GM12878 (cell line): ENCODE data around the gene LIN52. TPM values are rescaled to one million over a fixed set of nuclear protein-coding genes. Genes with fewer than 3 reads are reported as not detected.

Experiments
- ATAC-seq: fragments of 200-7000 bp; cut with Tn5 transposase; 3 replicates; pipeline ENCODE4 v1.9.1; 2020; ENCODE audit warnings: mild to moderate bottlenecking, moderate library complexity
- BruUV-seq: library from RNA; stranded (reverse); fragments of 400-500 nt; replicated peaks from 2 replicates; lab custom pipeline; 2021; lab: Mats Ljungman, UMichigan
- CTCF ChIA-PET: fragments of 300-600 bp; sonication (Branson Sonifier 250); formaldehyde crosslinking; extraction: SDS; loops from one replicate; lab custom pipeline; 2021; ENCODE audit warnings: inconsistent platforms; lab: Yijun Ruan, JAX
- POLR2A ChIA-PET: fragments of 350-600 bp; formaldehyde crosslinking; extraction: SDS; loops from one replicate; lab custom pipeline; 2021; ENCODE audit warnings: inconsistent platforms; lab: Charles Lee
- RAD21 ChIA-PET: fragments of 300-600 bp; sonication (Branson Sonifier 250); formaldehyde crosslinking; loops from one replicate; lab custom pipeline; 2023; ENCODE audit warnings: antibody characterized with exemption; ENCODE audit not compliant: unreplicated experiment; lab: Charles Lee
- SMC1A ChIA-PET: fragments of 300-600 bp; sonication (Branson Sonifier 250); formaldehyde crosslinking; loops from one replicate; lab custom pipeline; 2023; ENCODE audit not compliant: unreplicated experiment, uncharacterized antibody; lab: Charles Lee
- DNase-seq: peaks from one replicate; pipeline ENCODE4 v3.0.0-alpha.2; 2011; ENCODE audit warnings: low read depth, low spot score
- FAIRE-seq: peaks from 3 replicates; lab custom pipeline; 2011; peaks lifted over from hg19 to GRCh38; lab: Jason Lieb, UNC
- H2AFZ ChIP-seq: 2 replicates; pipeline ENCODE4 v1.6.0; 2011; ENCODE audit warnings: low read depth, low read length, control low read depth; ENCODE audit not compliant: control insufficient read depth
- H3K27ac ChIP-seq: 2 replicates; pipeline ENCODE4 v1.5.1; 2011; ENCODE audit warnings: control low read depth; ENCODE audit not compliant: control insufficient read depth, insufficient read depth
- H3K27me3 ChIP-seq, 2 experiments: replicated peaks in 1 of 2; 2 replicates each; pipeline versions ENCODE4 v1.6.0 to v1.6.1; 2011; ENCODE audit warnings: low read length in 1 of 2; ENCODE audit not compliant: control insufficient read depth in 2 of 2, insufficient read depth in 2 of 2
- H3K36me3 ChIP-seq, 2 experiments: 2 replicates each; pipeline ENCODE4 v1.5.1; 2011; ENCODE audit warnings: low read length in 1 of 2; ENCODE audit not compliant: control insufficient read depth in 2 of 2, insufficient read depth in 2 of 2
- H3K4me1 ChIP-seq: 2 replicates; pipeline ENCODE4 v1.6.1; 2011; ENCODE audit warnings: mild to moderate bottlenecking, low read length, moderate library complexity, mixed read lengths; ENCODE audit not compliant: control insufficient read depth, insufficient read depth
- H3K4me2 ChIP-seq: 2 replicates; pipeline ENCODE4 v1.6.0; 2011; ENCODE audit warnings: control low read depth; ENCODE audit not compliant: control insufficient read depth, insufficient read depth
- H3K4me3 ChIP-seq: fragments of 200-600 bp; sonication (generic); 2 replicates; pipeline ENCODE4 v1.5.1; 2016
- H3K79me2 ChIP-seq: 2 replicates; pipeline ENCODE4 v1.6.0; 2011; ENCODE audit warnings: low read length; ENCODE audit not compliant: control insufficient read depth, insufficient read depth
- H3K9ac ChIP-seq: 2 replicates; pipeline ENCODE4 v1.8.0; 2011; ENCODE audit warnings: low read length, control low read depth, mixed read lengths; ENCODE audit not compliant: control insufficient read depth, insufficient read depth
- H3K9me3 ChIP-seq: replicated peaks from 3 replicates; pipeline ENCODE4 v1.5.1; 2011; ENCODE audit warnings: mild to moderate bottlenecking, low read length; ENCODE audit not compliant: control insufficient read depth, insufficient read depth
- H4K20me1 ChIP-seq: 2 replicates; pipeline ENCODE4 v1.6.0; 2011; ENCODE audit not compliant: control insufficient read depth, insufficient read depth
- HDAC6 ChIP-seq: fragments of 200-600 bp; sonication (generic); IDR thresholded peaks from one replicate; pipeline ENCODE4 v1.8.0; 2017; ENCODE audit warnings: antibody characterized with exemption; ENCODE audit not compliant: unreplicated experiment
- RCOR1 ChIP-seq: conservative IDR thresholded peaks from 2 replicates; pipeline ENCODE4 v1.6.1; 2012; ENCODE audit warnings: low read depth, low read length, improper control_type of control experiment
- TAF1 ChIP-seq: IDR thresholded peaks from 2 replicates; pipeline ENCODE4 v1.6.1; 2011; ENCODE audit warnings: mild to moderate bottlenecking, low read depth, low read length, borderline replicate concordance
- WGBS: methylation state at CpG from one replicate; pipeline ENCODE4 v1.1.6; 2016; ENCODE audit warnings: low lambda C conversion rate; ENCODE audit not compliant: insufficient replicate concordance, insufficient coverage; ENCODE audit errors: missing lambda C conversion rate; 5-methylcytosine and 5-hydroxymethylcytosine counted together
- in situ Hi-C: fragments of 300-500 bp; cut with MboI; formaldehyde crosslinking; loops from 9 replicates; pipeline ENCODE4 v1.14.3; 2018; ENCODE audit warnings: mixed read lengths
- intact Hi-C: fragments of 100-400 bp; cut with micrococcal nuclease; formaldehyde crosslinking; loops from one replicate; pipeline ENCODE4 v1.14.2; 2022; ENCODE audit not compliant: unreplicated experiment
- polyA plus RNA-seq, 11 experiments: library from polyadenylated mRNA; depleted of rRNA in 4 of 11; unstranded in 6 of 11; stranded (reverse) in 5 of 11; fragments of >200 nt; fragmentation: Nextera tagmentation in 4 of 11; fragmentation: Illumina TruSeq in 1 of 11; extraction: Ambion mirVana in 4 of 11; extraction: Trizol in 1 of 11; gene quantifications; 1 replicate in 1 of 11; 2 replicates in 10 of 11; pipeline versions ENCODE4 v1.2.1 to v1.2.3, GENCODE V29; 2011 to 2016; ENCODE audit warnings: inconsistent platforms in 2 of 11, missing spikeins in 2 of 11, low read depth in 1 of 11
- total RNA-seq, 4 experiments: library from RNA; depleted of rRNA in 3 of 4; stranded (reverse); fragments of >200 nt in 3 of 4; fragmentation: Illumina TruSeq in 1 of 4; extraction: Trizol in 1 of 4; gene quantifications; 2 replicates each; pipeline versions ENCODE4 v1.2.1 to v1.2.3, GENCODE V29; 2013 to 2021
- TF ChIP-seq, protein P1 (sequence below): fragments of 150-350 bp; IDR thresholded peaks from 2 replicates; pipeline ENCODE4 v1.6.1; 2014; ENCODE audit warnings: mild to moderate bottlenecking, low read depth, low read length
- TF ChIP-seq, protein P2 (sequence below): IDR thresholded peaks from 2 replicates; pipeline ENCODE4 v1.6.1; 2011; ENCODE audit warnings: borderline replicate concordance, low read depth, mild to moderate bottlenecking, moderate library complexity, mixed read lengths, low read length; ENCODE audit not compliant: insufficient read depth; ENCODE audit errors: extremely low read length

Gene LIN52
- total and polyA plus RNA-seq, 10 of the 15 experiments (the other 5 are each of a cell fraction or from before 2014, with no cell fraction given), result 13.3 to 30.9 (median 19.9) TPM

DNA sequence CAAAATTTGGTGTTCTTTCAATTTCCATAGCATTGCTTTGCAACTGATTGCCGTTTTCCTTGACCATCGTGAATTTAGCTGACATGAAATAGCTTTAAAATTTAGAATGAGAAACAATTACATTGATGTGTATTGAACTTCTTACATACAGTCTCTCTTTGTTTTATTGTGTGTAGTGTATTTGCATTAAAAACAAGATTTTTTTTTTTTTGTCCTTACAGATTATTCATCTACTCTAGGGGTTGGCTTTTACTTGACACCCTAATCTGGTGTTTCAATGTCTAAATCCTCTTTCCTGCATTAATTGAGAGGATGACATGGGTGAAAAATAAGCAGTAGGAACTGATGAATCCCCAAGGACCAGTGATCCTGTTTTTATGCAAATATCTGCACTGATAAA, 20.6 kb downstream of the LIN52 start:
- FAIRE-seq, result no peak
- ChIA-PET RAD21 (no interaction called here), CTCF (no interaction called here)

More for the DNA sequence above, 20.6 kb downstream of the LIN52 start:
- no peak overlapping the region for H3K4me2 ChIP-seq
- H3K36me3 ChIP-seq, result peaks cover 0 to 6% of the 10 kb centered on the region in 2 experiments; a peak in 3 of 4 replicates
- no peak for ATAC-seq
- no peak overlapping the region for H2AFZ ChIP-seq
- TF ChIP-seq, protein P1, sequence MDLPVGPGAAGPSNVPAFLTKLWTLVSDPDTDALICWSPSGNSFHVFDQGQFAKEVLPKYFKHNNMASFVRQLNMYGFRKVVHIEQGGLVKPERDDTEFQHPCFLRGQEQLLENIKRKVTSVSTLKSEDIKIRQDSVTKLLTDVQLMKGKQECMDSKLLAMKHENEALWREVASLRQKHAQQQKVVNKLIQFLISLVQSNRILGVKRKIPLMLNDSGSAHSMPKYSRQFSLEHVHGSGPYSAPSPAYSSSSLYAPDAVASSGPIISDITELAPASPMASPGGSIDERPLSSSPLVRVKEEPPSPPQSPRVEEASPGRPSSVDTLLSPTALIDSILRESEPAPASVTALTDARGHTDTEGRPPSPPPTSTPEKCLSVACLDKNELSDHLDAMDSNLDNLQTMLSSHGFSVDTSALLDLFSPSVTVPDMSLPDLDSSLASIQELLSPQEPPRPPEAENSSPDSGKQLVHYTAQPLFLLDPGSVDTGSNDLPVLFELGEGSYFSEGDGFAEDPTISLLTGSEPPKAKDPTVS, result no peak
- no peak for TF ChIP-seq RCOR1
- no peak for TF ChIP-seq HDAC6
- TF ChIP-seq, protein P2, sequence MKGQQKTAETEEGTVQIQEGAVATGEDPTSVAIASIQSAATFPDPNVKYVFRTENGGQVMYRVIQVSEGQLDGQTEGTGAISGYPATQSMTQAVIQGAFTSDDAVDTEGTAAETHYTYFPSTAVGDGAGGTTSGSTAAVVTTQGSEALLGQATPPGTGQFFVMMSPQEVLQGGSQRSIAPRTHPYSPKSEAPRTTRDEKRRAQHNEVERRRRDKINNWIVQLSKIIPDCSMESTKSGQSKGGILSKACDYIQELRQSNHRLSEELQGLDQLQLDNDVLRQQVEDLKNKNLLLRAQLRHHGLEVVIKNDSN, result no peak
- no peak for TF ChIP-seq TAF1
- WGBS, result 98% methylated on average over 2 of the region's 2 CpGs
- H3K79me2 ChIP-seq, result no peaks in the 10 kb centered on the region
- BruUV-seq, result no TSS peak
- no peaks in the 10 kb centered on the region for H4K20me1 ChIP-seq
- no peaks in the 10 kb centered on the region for H3K27me3 ChIP-seq
- SMC1A ChIA-PET, result interaction anchor here (1.3 kb wide), 1 partner anchor 10 kb away, joined by 3 read pairs; no protein-coding TSS in a partner anchor
- no peaks in the 10 kb centered on the region for H3K9me3 ChIP-seq
- POLR2A ChIA-PET, result no interaction called here
- no peak overlapping the region for H3K4me3 ChIP-seq
- in situ Hi-C loops (loop anchor here (5.0 kb wide), 1 partner anchor 147 kb away; no protein-coding TSS in a partner anchor), intact Hi-C loops (no loop called here)
- H3K4me1 ChIP-seq, result no peaks in the 10 kb centered on the region
- no peak overlapping the region for H3K27ac ChIP-seq
- DNase-seq, result no peak
- no peak overlapping the region for H3K9ac ChIP-seq
